H9 (cell line): Measurements from ENCODE around the gene CDC42. TPM values are rescaled to one million over a fixed set of nuclear protein-coding genes. Genes with fewer than 3 reads are reported as not detected.

Experiments
- DNase-seq: peaks from one replicate; pipeline ENCODE4 v3.0.0-alpha.2; 2017
- H2AFZ ChIP-seq: one replicate; pipeline ENCODE4 v1.6.1; 2013; ENCODE audit warnings: mild to moderate bottlenecking, low read length, control low read depth, moderate library complexity
- H2AK5ac ChIP-seq: 2 replicates; pipeline ENCODE4 v1.6.1; 2013; ENCODE audit warnings: low read length, control low read depth, mixed read lengths; ENCODE audit not compliant: insufficient read length
- H2BK120ac ChIP-seq: one replicate; pipeline ENCODE4 v1.6.1; 2013; ENCODE audit warnings: low read depth, mild to moderate bottlenecking, low read length, control low read depth, inconsistent platforms; ENCODE audit not compliant: poor library complexity, severe bottlenecking
- H2BK12ac ChIP-seq: 2 replicates; pipeline ENCODE4 v1.6.1; 2013; ENCODE audit warnings: low read length, control low read depth, mixed read lengths, low read depth; ENCODE audit not compliant: insufficient read length
- H2BK15ac ChIP-seq: 2 replicates; pipeline ENCODE4 v1.6.1; 2013; ENCODE audit warnings: low read depth, low read length, control low read depth
- H2BK20ac ChIP-seq: one replicate; pipeline ENCODE4 v1.6.1; 2013; ENCODE audit warnings: low read depth, mild to moderate bottlenecking, low read length, control low read depth, inconsistent platforms; ENCODE audit not compliant: poor library complexity, severe bottlenecking
- H2BK5ac ChIP-seq: 2 replicates; pipeline ENCODE4 v1.6.1; 2013; ENCODE audit warnings: low read length, control low read depth, mixed read lengths; ENCODE audit not compliant: insufficient read length
- H3K14ac ChIP-seq: 2 replicates; pipeline ENCODE4 v1.6.1; 2013; ENCODE audit warnings: low read length, control low read depth; ENCODE audit not compliant: insufficient read depth
- H3K18ac ChIP-seq: 2 replicates; pipeline ENCODE4 v1.6.1; 2013; ENCODE audit warnings: low read depth, mild to moderate bottlenecking, mixed read lengths, low read length, control low read depth; ENCODE audit not compliant: insufficient read length
- H3K23ac ChIP-seq: 2 replicates; pipeline ENCODE4 v1.6.1; 2013; ENCODE audit warnings: low read length, control low read depth, mixed read lengths, low read depth; ENCODE audit not compliant: insufficient read length
- H3K23me2 ChIP-seq: 2 replicates; pipeline ENCODE4 v1.6.1; 2013; ENCODE audit warnings: low read depth, mild to moderate bottlenecking, mixed read lengths, low read length, control low read depth; ENCODE audit not compliant: insufficient read length, poor library complexity, severe bottlenecking
- H3K27ac ChIP-seq: 2 replicates; pipeline ENCODE4 v1.5.1; 2013; ENCODE audit warnings: low read length, control low read depth, mixed read lengths, low read depth; ENCODE audit not compliant: insufficient read length
- H3K27me3 ChIP-seq: 2 replicates; pipeline ENCODE4 v1.6.1; 2013; ENCODE audit warnings: low read length, control low read depth, inconsistent platforms; ENCODE audit not compliant: insufficient read depth
- H3K4ac ChIP-seq: 2 replicates; pipeline ENCODE4 v1.6.1; 2013; ENCODE audit warnings: low read depth, mild to moderate bottlenecking, control low read depth, inconsistent platforms, low read length, moderate library complexity
- H3K4me1 ChIP-seq: 2 replicates; pipeline ENCODE4 v1.6.1; 2013; ENCODE audit warnings: low read length, control low read depth, inconsistent platforms; ENCODE audit not compliant: insufficient read depth
- H3K4me2 ChIP-seq: 2 replicates; pipeline ENCODE4 v1.6.1; 2013; ENCODE audit warnings: low read length, control low read depth, mixed read lengths; ENCODE audit not compliant: insufficient read length, insufficient read depth
- H3K56ac ChIP-seq: 2 replicates; pipeline ENCODE4 v1.6.1; 2013; ENCODE audit warnings: low read depth, mild to moderate bottlenecking, mixed read lengths, low read length, control low read depth; ENCODE audit not compliant: insufficient read length
- H3K79me1 ChIP-seq: 2 replicates; pipeline ENCODE4 v1.6.1; 2013; ENCODE audit warnings: low read depth, mild to moderate bottlenecking, moderate library complexity, low read length, control low read depth, inconsistent platforms; ENCODE audit not compliant: insufficient read depth, poor library complexity, severe bottlenecking
- H3K79me2 ChIP-seq: 2 replicates; pipeline ENCODE4 v1.6.1; 2013; ENCODE audit warnings: low read length, control low read depth, inconsistent platforms; ENCODE audit not compliant: insufficient read depth
- H3K9ac ChIP-seq: 2 replicates; pipeline ENCODE4 v1.6.1; 2013; ENCODE audit warnings: low read length, control low read depth, mixed read lengths; ENCODE audit not compliant: insufficient read length; ENCODE audit errors: extremely low read depth
- H3K9me3 ChIP-seq: one replicate; pipeline ENCODE4 v1.6.1; 2013; ENCODE audit warnings: low read depth, low read length, inconsistent platforms; ENCODE audit not compliant: control insufficient read depth
- H3T11ph ChIP-seq: one replicate; pipeline ENCODE4 v1.6.1; 2013; ENCODE audit warnings: mild to moderate bottlenecking, low read length, control low read depth, inconsistent platforms
- H4K20me1 ChIP-seq: one replicate; pipeline ENCODE4 v1.6.1; 2013; ENCODE audit not compliant: control insufficient read depth, insufficient read length, insufficient read depth
- H4K5ac ChIP-seq: 2 replicates; pipeline ENCODE4 v1.6.1; 2013; ENCODE audit warnings: low read depth, mild to moderate bottlenecking, mixed read lengths, low read length, control low read depth; ENCODE audit not compliant: insufficient read length
- H4K8ac ChIP-seq: replicated peaks from 2 replicates; pipeline ENCODE4 v1.6.1; 2013; ENCODE audit warnings: low read length, control low read depth, mixed read lengths, low read depth; ENCODE audit not compliant: insufficient read length
- H4K91ac ChIP-seq: 2 replicates; pipeline ENCODE4 v1.6.1; 2013; ENCODE audit warnings: low read depth, mild to moderate bottlenecking, moderate library complexity, mixed read lengths, low read length, control low read depth; ENCODE audit not compliant: insufficient read length
- H3K27ac Mint-ChIP-seq, 3 experiments: 2 replicates in 2 of 3; 3 replicates in 1 of 3; pipeline ENCODE4 v1.8.0; 2020 to 2021; ENCODE audit warnings: mixed read lengths in 3 of 3, mild to moderate bottlenecking in 1 of 3, moderate library complexity in 1 of 3
- H3K27me3 Mint-ChIP-seq: 2 replicates; pipeline ENCODE4 v1.8.0; 2021; ENCODE audit warnings: low read depth, mild to moderate bottlenecking, moderate library complexity, mixed read lengths
- H3K36me3 Mint-ChIP-seq, 3 experiments: 2 replicates in 2 of 3; 3 replicates in 1 of 3; pipeline ENCODE4 v1.8.0; 2020 to 2021; ENCODE audit warnings: low read depth in 3 of 3, mixed read lengths in 3 of 3; ENCODE audit not compliant: insufficient read depth in 1 of 3
- H3K4me1 Mint-ChIP-seq, 2 experiments: 2 replicates each; pipeline ENCODE4 v1.8.0; 2020; ENCODE audit warnings: mixed read lengths in 2 of 2
- H3K4me3 Mint-ChIP-seq, 2 experiments: 2 replicates in 1 of 2; 3 replicates in 1 of 2; pipeline ENCODE4 v1.8.0; 2020 to 2021; ENCODE audit warnings: mild to moderate bottlenecking in 2 of 2, mixed read lengths in 2 of 2, moderate library complexity in 1 of 2
- H3K9me3 Mint-ChIP-seq, 2 experiments: 2 replicates in 1 of 2; 3 replicates in 1 of 2; pipeline ENCODE4 v1.8.0; 2020; ENCODE audit warnings: mild to moderate bottlenecking in 2 of 2, mixed read lengths in 2 of 2, moderate library complexity in 1 of 2
- CTCF ChIP-seq: fragments of 200-600 bp; sonication (generic); conservative IDR thresholded peaks from 3 replicates; pipeline ENCODE4 v1.8.0; 2021; ENCODE audit warnings: antibody characterized with exemption, mild to moderate bottlenecking
- WGBS: extraction: QIAGEN DNeasy Blood & Tissue Kit; methylation state at CpG from one replicate; pipeline ENCODE4 v1.1.7; 2013; ENCODE audit warnings: missing lambda C conversion rate, low lambda C conversion rate, mixed read lengths; ENCODE audit not compliant: insufficient read length; ENCODE audit errors: extremely low coverage; 5-methylcytosine and 5-hydroxymethylcytosine counted together
- total RNA-seq: library from RNA; stranded (reverse); gene quantifications from 2 replicates; pipeline ENCODE4 v1.2.1, GENCODE V29; 2021

Gene CDC42
- total RNA-seq, 1 experiment from 2014 or later = 197 TPM

DNA sequence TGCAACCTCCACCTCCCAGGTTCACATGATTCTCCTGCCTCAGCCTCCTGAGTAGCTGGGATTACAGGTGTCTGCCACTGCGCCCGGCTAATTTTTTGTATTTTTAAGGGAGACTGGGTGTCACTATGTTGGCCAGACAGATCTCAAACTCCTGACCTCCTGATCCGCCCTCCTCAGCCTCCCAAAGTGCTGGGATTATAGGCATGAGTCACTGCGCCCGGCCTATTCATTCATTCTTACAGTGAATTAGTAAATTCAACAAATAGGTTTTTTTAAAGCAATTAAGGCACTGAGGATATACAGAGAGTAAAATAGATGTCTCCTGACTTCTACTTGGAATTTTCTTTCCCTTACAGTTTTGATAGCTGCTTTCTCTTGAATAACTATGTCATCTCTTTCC is 43.5 kb downstream of the CDC42 start:
- no peak overlapping the region for H3K4me3 Mint-ChIP-seq
- H3T11ph ChIP-seq = no peak overlapping the region
- DNase-seq = no peak
- no peak overlapping the region for H3K9ac ChIP-seq
- no peak overlapping the region for H3K27ac ChIP-seq
- H3K23me2 ChIP-seq = no peaks in the 10 kb centered on the region
- H4K8ac ChIP-seq = no peak overlapping the region
- no peak overlapping the region for H2BK20ac ChIP-seq
- H4K91ac ChIP-seq = no peak overlapping the region
- H3K27ac Mint-ChIP-seq = no peak overlapping the region
- no peaks in the 10 kb centered on the region for H3K9me3 Mint-ChIP-seq
- peaks cover 9 to 23% of the 10 kb centered on the region in 2 experiments for H3K4me1 Mint-ChIP-seq
- no peaks in the 10 kb centered on the region for H4K20me1 ChIP-seq
- H3K27me3 Mint-ChIP-seq = no peaks in the 10 kb centered on the region
- H2AK5ac ChIP-seq = no peak overlapping the region
- H3K23ac ChIP-seq = no peak overlapping the region
- no peak overlapping the region for H3K18ac ChIP-seq
- H3K14ac ChIP-seq = no peak overlapping the region
- peaks cover 0 to 55% (median 30%) of the 10 kb centered on the region in 3 experiments; a peak in 5 of 7 replicates for H3K36me3 Mint-ChIP-seq
- H2AFZ ChIP-seq = no peak overlapping the region
- no peak overlapping the region for H2BK12ac ChIP-seq
- H2BK120ac ChIP-seq = no peak overlapping the region
- no peak overlapping the region for H3K56ac ChIP-seq
- no peaks in the 10 kb centered on the region for H3K79me1 ChIP-seq
- TF ChIP-seq CTCF = no peak
- H3K4me2 ChIP-seq = no peak overlapping the region
- H2BK5ac ChIP-seq = no peak overlapping the region
- no peak overlapping the region for H3K4ac ChIP-seq
- H4K5ac ChIP-seq = no peak overlapping the region
- no CpG with 5 or more reads among the region's 5 CpGs for WGBS
- peaks cover 2% of the 10 kb centered on the region for H3K79me2 ChIP-seq
- H3K4me1 ChIP-seq = peaks cover 3% of the 10 kb centered on the region; the same call in 1 of the 2 replicates
- no peaks in the 10 kb centered on the region for H3K9me3 ChIP-seq
- H2BK15ac ChIP-seq = no peak overlapping the region
- no peaks in the 10 kb centered on the region for H3K27me3 ChIP-seq
